HepG2 (cell line): Measurements from ENCODE around the gene TMEM198. TPM values are rescaled to one million over a fixed set of nuclear protein-coding genes. Genes with fewer than 3 reads are reported as not detected.
A peak's percentile ranks its signal among the peaks of the same experiment; 100 is the strongest.

ENCODE experiments used
- CEBPG ChIP-seq: IDR thresholded peaks from 2 replicates; pipeline ENCODE4 v1.6.1; 2016
- GABPA ChIP-seq, 2 experiments: IDR thresholded peaks; 2 replicates each; pipeline ENCODE4 v1.6.1; 2011 to 2016; ENCODE audit warnings: low read depth in 2 of 2, low read length in 1 of 2, missing biosample characterization in 1 of 2, missing genetic modification characterization in 1 of 2
- HOXA3 ChIP-seq: sonication (generic); formaldehyde crosslinking; IDR thresholded peaks from 2 replicates; pipeline ENCODE4 v1.5.0; 2020; ENCODE audit warnings: missing genetic modification reagents
- POLR2AphosphoS2 ChIP-seq: IDR thresholded peaks from 2 replicates; pipeline ENCODE4 v1.6.1; 2011; ENCODE audit warnings: low read depth, low read length, improper control_type of control experiment
- ZBTB7A ChIP-seq: sonication (generic); formaldehyde crosslinking; IDR thresholded peaks from 2 replicates; pipeline ENCODE4 v1.8.0; 2022; ENCODE audit warnings: mild to moderate bottlenecking, missing genetic modification reagents
- ZFP36 ChIP-seq: fragments of 150-350 bp; IDR thresholded peaks from 2 replicates; pipeline ENCODE4 v1.6.1; 2018; ENCODE audit warnings: borderline replicate concordance, low read length, low read depth; ENCODE audit not compliant: partially characterized antibody
- ZFP36L1 ChIP-seq: sonication (generic); formaldehyde crosslinking; IDR thresholded peaks from 2 replicates; pipeline ENCODE4 v1.8.0; 2022; ENCODE audit warnings: mild to moderate bottlenecking, missing genetic modification reagents, moderate library complexity
- ZNF207 ChIP-seq: fragments of 450-650 bp; IDR thresholded peaks from 2 replicates; pipeline ENCODE4 v1.6.1; 2016; ENCODE audit warnings: antibody characterized with exemption, borderline replicate concordance
- polyA plus RNA-seq, 8 experiments: library from polyadenylated mRNA; depleted of rRNA in 3 of 8; stranded (reverse) in 7 of 8; unstranded in 1 of 8; fragments of >200 nt; fragmentation: Illumina TruSeq in 4 of 8; extraction: Trizol in 4 of 8; gene quantifications; 2 replicates each; pipeline versions ENCODE4 v1.2.1 to v1.2.3, GENCODE V29; 2011 to 2016; ENCODE audit warnings: low read depth in 4 of 8, missing spikeins in 1 of 8, mixed read lengths in 1 of 8; ENCODE audit not compliant: insufficient read depth in 1 of 8
- total RNA-seq, 5 experiments: library from RNA; depleted of rRNA; stranded (reverse); fragments of >200 nt; fragmentation: Illumina TruSeq; extraction: Trizol; gene quantifications; 2 replicates each; pipeline ENCODE4 v1.2.3, GENCODE V29; 2016; ENCODE audit warnings: low read depth in 1 of 5
- TF ChIP-seq, protein P1 (sequence below), 2 experiments: sonication (generic) in 1 of 2; formaldehyde crosslinking in 1 of 2; IDR thresholded peaks; 2 replicates each; pipeline versions ENCODE4 v1.5.1 to v1.6.1; 2011 to 2020; ENCODE audit warnings: borderline replicate concordance in 1 of 2, low read depth in 1 of 2, low read length in 1 of 2, mild to moderate bottlenecking in 1 of 2, missing genetic modification reagents in 1 of 2, moderate library complexity in 1 of 2
- TF ChIP-seq, protein P2 (sequence below): sonication (generic); formaldehyde crosslinking; IDR thresholded peaks from 2 replicates; pipeline ENCODE4 v1.5.0; 2020; ENCODE audit warnings: mild to moderate bottlenecking, missing genetic modification reagents, moderate library complexity

TMEM198 gene
- total and polyA plus RNA-seq, 2 of the 13 experiments (the other 11 are each of a cell fraction or from before 2014, with no cell fraction given) = 17.3 to 23.5 TPM

DNA sequence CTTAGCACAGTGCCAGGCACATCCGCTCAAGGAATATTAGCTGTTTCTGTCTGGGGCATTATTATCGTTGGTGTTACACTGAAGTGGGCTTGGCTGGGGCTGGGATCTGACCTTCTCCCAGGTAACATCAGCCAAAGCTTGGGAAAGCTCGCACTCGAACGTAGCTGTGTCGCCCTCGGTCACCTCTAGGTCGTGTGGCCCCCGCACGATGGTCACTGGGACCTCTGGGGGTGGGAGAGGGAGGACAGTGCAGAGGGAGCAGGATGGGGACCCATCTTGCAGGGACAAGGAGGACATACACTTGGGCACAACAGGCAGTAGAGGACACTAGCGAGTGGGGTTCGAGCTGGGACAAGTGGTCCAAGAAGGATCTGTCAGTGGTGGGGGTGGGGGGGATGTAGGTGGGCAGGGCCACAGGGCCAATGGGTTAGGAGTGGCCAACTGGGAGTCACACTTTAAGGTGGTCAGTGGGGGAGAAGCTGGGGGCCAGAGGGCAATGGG, 9.7 kb downstream of the TMEM198 start (continued):
- TF ChIP-seq, protein P1, sequence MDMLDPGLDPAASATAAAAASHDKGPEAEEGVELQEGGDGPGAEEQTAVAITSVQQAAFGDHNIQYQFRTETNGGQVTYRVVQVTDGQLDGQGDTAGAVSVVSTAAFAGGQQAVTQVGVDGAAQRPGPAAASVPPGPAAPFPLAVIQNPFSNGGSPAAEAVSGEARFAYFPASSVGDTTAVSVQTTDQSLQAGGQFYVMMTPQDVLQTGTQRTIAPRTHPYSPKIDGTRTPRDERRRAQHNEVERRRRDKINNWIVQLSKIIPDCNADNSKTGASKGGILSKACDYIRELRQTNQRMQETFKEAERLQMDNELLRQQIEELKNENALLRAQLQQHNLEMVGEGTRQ (IDR thresholded peaks at IDR 0.05; ENCODE audit: low read depth, low read length) = no peak
- TF ChIP-seq, protein P1 (CRISPR knock-in tag; IDR thresholded peaks at IDR 0.05; ENCODE audit: borderline replicate concordance) = no peak
- TF ChIP-seq POLR2AphosphoS2 (0 out of 2 replicates have a peak, but pooled peaks have one; percentile 27), ZBTB7A (CRISPR knock-in tag) (no peak), HOXA3 (CRISPR knock-in tag) (no peak), CEBPG (no peak), ZFP36 (no peak), ZNF207 (no peak), GABPA (IDR thresholded peaks at IDR 0.05; ENCODE audit: low read depth, low read length) (no peak), GABPA (CRISPR knock-in tag; IDR thresholded peaks at IDR 0.05; ENCODE audit: low read depth) (no peak), ZFP36L1 (CRISPR knock-in tag) (0 out of 2 replicates have a peak, but pooled peaks have one; percentile 35)
- TF ChIP-seq, protein P2, sequence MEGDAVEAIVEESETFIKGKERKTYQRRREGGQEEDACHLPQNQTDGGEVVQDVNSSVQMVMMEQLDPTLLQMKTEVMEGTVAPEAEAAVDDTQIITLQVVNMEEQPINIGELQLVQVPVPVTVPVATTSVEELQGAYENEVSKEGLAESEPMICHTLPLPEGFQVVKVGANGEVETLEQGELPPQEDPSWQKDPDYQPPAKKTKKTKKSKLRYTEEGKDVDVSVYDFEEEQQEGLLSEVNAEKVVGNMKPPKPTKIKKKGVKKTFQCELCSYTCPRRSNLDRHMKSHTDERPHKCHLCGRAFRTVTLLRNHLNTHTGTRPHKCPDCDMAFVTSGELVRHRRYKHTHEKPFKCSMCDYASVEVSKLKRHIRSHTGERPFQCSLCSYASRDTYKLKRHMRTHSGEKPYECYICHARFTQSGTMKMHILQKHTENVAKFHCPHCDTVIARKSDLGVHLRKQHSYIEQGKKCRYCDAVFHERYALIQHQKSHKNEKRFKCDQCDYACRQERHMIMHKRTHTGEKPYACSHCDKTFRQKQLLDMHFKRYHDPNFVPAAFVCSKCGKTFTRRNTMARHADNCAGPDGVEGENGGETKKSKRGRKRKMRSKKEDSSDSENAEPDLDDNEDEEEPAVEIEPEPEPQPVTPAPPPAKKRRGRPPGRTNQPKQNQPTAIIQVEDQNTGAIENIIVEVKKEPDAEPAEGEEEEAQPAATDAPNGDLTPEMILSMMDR (CRISPR knock-in tag) = 0 out of 2 replicates have a peak, but pooled peaks have one; percentile 23
